Activated CD4-positive, alpha-beta T cell treated with anti-CD3 and anti-CD28 coated beads for 36 hours (primary cell): ENCODE results near the gene HIP1. TPM values are rescaled to one million over a fixed set of nuclear protein-coding genes. Genes with fewer than 3 reads are reported as not detected.
A peak's percentile ranks its signal among the peaks of the same experiment; 100 is the strongest.
"Not testable (repeated sequence)": the region's sequence is repeated elsewhere in the genome, so short reads cannot be mapped to it uniquely, and the experiment has no call there.

Experiments
- ATAC-seq: fragments of 200-7000 bp; cut with Tn5 transposase; one replicate; pipeline ENCODE4 v1.10.0; 2021; ENCODE audit warnings: mild to moderate bottlenecking, moderate library complexity
- CTCF ChIA-PET: fragments of 350-600 bp; sonication (Branson Sonifier 250); formaldehyde crosslinking; loops from one replicate; lab custom pipeline; 2021; ENCODE audit warnings: antibody characterized with exemption; lab: Charles Lee
- POLR2A ChIA-PET: fragments of 350-600 bp; sonication (Branson Sonifier 250); formaldehyde crosslinking; loops from one replicate; lab custom pipeline; 2021; ENCODE audit warnings: antibody characterized with exemption, inconsistent platforms; lab: Charles Lee
- DNase-seq: peaks from one replicate; pipeline ENCODE4 v3.0.0-alpha.2; 2020
- H3K27ac Mint-ChIP-seq: one replicate; pipeline ENCODE4 v1.8.0; 2021; ENCODE audit warnings: mixed read lengths
- H3K27me3 Mint-ChIP-seq: one replicate; pipeline ENCODE4 v1.8.0; 2021; ENCODE audit warnings: mixed read lengths
- H3K36me3 Mint-ChIP-seq: one replicate; pipeline ENCODE4 v1.8.0; 2021; ENCODE audit warnings: low read depth, mixed read lengths
- H3K4me1 Mint-ChIP-seq: one replicate; pipeline ENCODE4 v1.8.0; 2021; ENCODE audit warnings: mixed read lengths
- H3K4me3 Mint-ChIP-seq: one replicate; pipeline ENCODE4 v1.8.0; 2021; ENCODE audit warnings: mild to moderate bottlenecking, moderate library complexity, mixed read lengths
- H3K9me3 Mint-ChIP-seq: one replicate; pipeline ENCODE4 v1.8.0; 2021; ENCODE audit warnings: low read depth, mixed read lengths
- intact Hi-C, 2 experiments: fragments of 100-400 bp; cut with DNase I in 1 of 2; cut with micrococcal nuclease in 1 of 2; formaldehyde crosslinking; loops; one replicate each; pipeline versions ENCODE4 v1.14.2 to v1.15.1; 2022 to 2024; cut with DNase I, micrococcal nuclease
- total RNA-seq, 2 experiments: library from RNA; stranded (reverse); gene quantifications; one replicate each; pipeline ENCODE4 v1.2.3, GENCODE V29; 2021

HIP1 gene
- total RNA-seq, 2 experiments from 2014 or later: 4.1 to 5.0 TPM

GRCh38 chr7:75601539-75601938, 137.2 kb downstream of the HIP1 start:
- Mint-ChIP-seq H3K4me3 (no peak overlapping the region), H3K4me1 (peaks cover 6% of the 10 kb centered on the region), H3K27ac (no peak overlapping the region), H3K9me3 (no peaks in the 10 kb centered on the region), H3K27me3 (no peaks in the 10 kb centered on the region), H3K36me3 (no peaks in the 10 kb centered on the region)
- intact Hi-C loops: no loop called here
- no peak for DNase-seq
- CTCF ChIA-PET: interaction anchor here (0.7 kb wide), 1 partner anchor 62 kb away, joined by 4 read pairs; no protein-coding TSS in a partner anchor
- no peak for ATAC-seq
- POLR2A ChIA-PET: no interaction called here

- CTCF ChIA-PET, POLR2A ChIA-PET: not testable (repeated sequence)
Observed at GRCh38 chr7:75600748-75601147, 138.0 kb downstream of the HIP1 start.

GRCh38 chr7:75599244-75599781, 139.4 kb downstream of the HIP1 start:
- ATAC-seq (no peak), DNase-seq (no peak)
- Mint-ChIP-seq H3K4me3 (no peak overlapping the region), H3K27ac (no peak overlapping the region), H3K4me1 (peaks cover 21% of the 10 kb centered on the region), H3K27me3 (no peaks in the 10 kb centered on the region), H3K9me3 (no peaks in the 10 kb centered on the region), H3K36me3 (no peaks in the 10 kb centered on the region)
- POLR2A ChIA-PET: no interaction called here
- intact Hi-C loops: no loop called here
- CTCF ChIA-PET: no interaction called here

More at GRCh38 chr7:75600748-75601147, 138.0 kb downstream of the HIP1 start:
- H3K36me3 Mint-ChIP-seq, H3K27ac Mint-ChIP-seq, DNase-seq, H3K4me3 Mint-ChIP-seq, ATAC-seq, H3K27me3 Mint-ChIP-seq, intact Hi-C loops, H3K9me3 Mint-ChIP-seq, H3K4me1 Mint-ChIP-seq: not testable (repeated sequence)

GRCh38 chr7:75596727-75597614, 141.8 kb downstream of the HIP1 start:
- Mint-ChIP-seq H3K36me3 (no peaks in the 10 kb centered on the region), H3K27ac (peak overlapping the region; percentile 55), H3K9me3 (no peaks in the 10 kb centered on the region), H3K4me3 (no peak overlapping the region), H3K27me3 (no peaks in the 10 kb centered on the region), H3K4me1 (peaks cover 23% of the 10 kb centered on the region)
- ChIA-PET CTCF (interaction anchor here (1.3 kb wide), 1 partner anchor 8 kb away, joined by 4 read pairs; no protein-coding TSS in a partner anchor), POLR2A (interaction anchor here (0.6 kb wide), 1 partner anchor 71 kb away, joined by 9 read pairs; no protein-coding TSS in a partner anchor)
- intact Hi-C loops: no loop called here
- DNase-seq: peak; percentile 30
- peak; percentile 57 for ATAC-seq

- Mint-ChIP-seq H3K4me3 (no peak overlapping the region), H3K4me1 (peaks cover 23% of the 10 kb centered on the region), H3K27me3 (no peaks in the 10 kb centered on the region), H3K36me3 (no peaks in the 10 kb centered on the region), H3K9me3 (no peaks in the 10 kb centered on the region), H3K27ac (no peak overlapping the region)
- DNase-seq: no peak
- POLR2A ChIA-PET: no interaction called here
- CTCF ChIA-PET: no interaction called here
- intact Hi-C loops: loop anchor here in 1 of 2 experiments (2.0 kb wide), 2 partner anchors 47 to 247 kb away; no protein-coding TSS in a partner anchor
- ATAC-seq: no peak
Observed at GRCh38 chr7:75595766-75596165, 143.0 kb downstream of the HIP1 start.

GRCh38 chr7:75593500-75594184, 145.1 kb downstream of the HIP1 start:
- H3K36me3 Mint-ChIP-seq, H3K9me3 Mint-ChIP-seq, DNase-seq, CTCF ChIA-PET, ATAC-seq, H3K27ac Mint-ChIP-seq, H3K4me3 Mint-ChIP-seq, H3K27me3 Mint-ChIP-seq: not testable (repeated sequence)
- peaks cover 23% of the 10 kb centered on the region for H3K4me1 Mint-ChIP-seq
- intact Hi-C loops: loop anchor here (1.0 to 5.0 kb wide), 4 partner anchors 49 to 249 kb away; no protein-coding TSS in a partner anchor
- POLR2A ChIA-PET: interaction anchor here (0.7 kb wide), 1 partner anchor 65 kb away, joined by 9 read pairs; no protein-coding TSS in a partner anchor

- intact Hi-C loops: loop anchor here in 1 of 2 experiments (5.0 kb wide), 1 partner anchor 186 kb away; no protein-coding TSS in a partner anchor
- H3K27ac Mint-ChIP-seq: no peak overlapping the region
- H3K4me1 Mint-ChIP-seq: peaks cover 18% of the 10 kb centered on the region
- ATAC-seq (no peak), DNase-seq (no peak)
- H3K4me3 Mint-ChIP-seq: no peak overlapping the region
- CTCF ChIA-PET: no interaction called here
- H3K27me3 Mint-ChIP-seq: no peaks in the 10 kb centered on the region
- H3K9me3 Mint-ChIP-seq: no peaks in the 10 kb centered on the region
- no peaks in the 10 kb centered on the region for H3K36me3 Mint-ChIP-seq
- POLR2A ChIA-PET: interaction anchor here (0.6 kb wide), 1 partner anchor 1915 kb away, joined by 3 read pairs; no protein-coding TSS in a partner anchor
Observed at GRCh38 chr7:75591467-75592255, 147.1 kb downstream of the HIP1 start.

- ChIA-PET POLR2A (no interaction called here), CTCF (no interaction called here)
- Mint-ChIP-seq H3K4me3 (no peak overlapping the region), H3K36me3 (no peaks in the 10 kb centered on the region), H3K27me3 (no peaks in the 10 kb centered on the region), H3K4me1 (peaks cover 12% of the 10 kb centered on the region), H3K27ac (no peak overlapping the region), H3K9me3 (no peaks in the 10 kb centered on the region)
- DNase-seq (no peak), ATAC-seq (no peak)
- intact Hi-C loops: loop anchor here in 1 of 2 experiments (5.0 kb wide), 1 partner anchor 187 kb away; no protein-coding TSS in a partner anchor
Observed at GRCh38 chr7:75590373-75591005, 148.3 kb downstream of the HIP1 start.

- ChIA-PET CTCF (no interaction called here), POLR2A (no interaction called here)
- Mint-ChIP-seq H3K9me3 (no peaks in the 10 kb centered on the region), H3K36me3 (no peaks in the 10 kb centered on the region), H3K27ac (no peak overlapping the region), H3K4me3 (no peak overlapping the region), H3K4me1 (no peaks in the 10 kb centered on the region), H3K27me3 (no peaks in the 10 kb centered on the region)
- intact Hi-C loops: no loop called here
- DNase-seq: no peak
- ATAC-seq: no peak
Observed at GRCh38 chr7:75584354-75584753, 154.4 kb downstream of the HIP1 start.

- ChIA-PET POLR2A (no interaction called here), CTCF (no interaction called here)
- DNase-seq: no peak
- Mint-ChIP-seq H3K9me3 (no peaks in the 10 kb centered on the region), H3K27me3 (no peaks in the 10 kb centered on the region), H3K36me3 (no peaks in the 10 kb centered on the region), H3K27ac (no peak overlapping the region), H3K4me1 (no peaks in the 10 kb centered on the region), H3K4me3 (no peak overlapping the region)
- no peak for ATAC-seq
- intact Hi-C loops: no loop called here
Observed at GRCh38 chr7:75583255-75583654, 155.5 kb downstream of the HIP1 start.
